GM19025 (cell line): Measurements from ENCODE around the gene BLM.
"Not testable (repeated sequence)": the region's sequence is repeated elsewhere in the genome, so short reads cannot be mapped to it uniquely, and the experiment has no call there.

ENCODE experiments used
- ATAC-seq: cut with Tn5 transposase; IDR thresholded peaks from one replicate; pipeline ENCODE4 v1.9.1; 2021; ENCODE audit warnings: mild to moderate bottlenecking, low read depth, moderate library complexity; ENCODE audit not compliant: unreplicated experiment

The BLM gene

GRCh38 chr15:90729261-90729660 is 12.1 kb downstream of the BLM start:
- no peak for ATAC-seq

- no peak for ATAC-seq
Observed at GRCh38 chr15:90730290-90730689, 13.1 kb downstream of the BLM start.

GRCh38 chr15:90735923-90736322 is 18.8 kb downstream of the BLM start:
- ATAC-seq, result no peak

- ATAC-seq, result not testable (repeated sequence)
Observed at GRCh38 chr15:90740545-90740944, 23.4 kb downstream of the BLM start.

GRCh38 chr15:90742087-90742486 is 24.9 kb downstream of the BLM start:
- no peak for ATAC-seq

GRCh38 chr15:90743407-90743806 is 26.3 kb downstream of the BLM start:
- ATAC-seq, result no peak

GRCh38 chr15:90744759-90745402 is 27.7 kb downstream of the BLM start:
- no peak for ATAC-seq

- no peak for ATAC-seq
Observed at GRCh38 chr15:90749754-90750153, 32.6 kb downstream of the BLM start.

GRCh38 chr15:90750186-90750585 is 33.0 kb downstream of the BLM start:
- ATAC-seq, result no peak

- no peak for ATAC-seq
Observed at GRCh38 chr15:90751300-90751825, 34.2 kb downstream of the BLM start.

- ATAC-seq, result no peak
Observed at GRCh38 chr15:90756916-90757315, 39.8 kb downstream of the BLM start.

GRCh38 chr15:90757461-90757860 is 40.3 kb downstream of the BLM start:
- ATAC-seq, result no peak

- ATAC-seq, result no peak
Observed at GRCh38 chr15:90760661-90761232, 43.6 kb downstream of the BLM start.

- ATAC-seq, result no peak
Observed at GRCh38 chr15:90761629-90762028, 44.5 kb downstream of the BLM start.

- ATAC-seq, result no peak
Observed at GRCh38 chr15:90762109-90762508, 45.0 kb downstream of the BLM start.

- ATAC-seq, result no peak
Observed at GRCh38 chr15:90763366-90764099, 46.4 kb downstream of the BLM start.

GRCh38 chr15:90765531-90765930 is 48.4 kb downstream of the BLM start:
- no peak for ATAC-seq

- no peak for ATAC-seq
Observed at GRCh38 chr15:90765966-90766365, 48.8 kb downstream of the BLM start.

GRCh38 chr15:90769375-90769774 is 52.2 kb downstream of the BLM start:
- no peak for ATAC-seq

- ATAC-seq, result no peak
Observed at GRCh38 chr15:90773485-90773884, 56.3 kb downstream of the BLM start.

- ATAC-seq, result no peak
Observed at GRCh38 chr15:90774731-90775514, 57.8 kb downstream of the BLM start.
